Activated CD8-positive, alpha-beta T cell treated with anti-CD3 and anti-CD28 coated beads, Interleukin-2, amount 10 ng/mL, durations not matched to agents 7 days and 5 days (primary cell): ENCODE data around the gene SLC17A9. TPM values are rescaled to one million over a fixed set of nuclear protein-coding genes. Genes with fewer than 3 reads are reported as not detected.

Experiments
- ATAC-seq: fragments of 150-1000 bp; cut with Tn5 transposase; one replicate; pipeline ENCODE4 v1.10.0; 2021; ENCODE audit warnings: moderate library complexity
- CTCF ChIA-PET: fragments of 350-600 bp; sonication (Branson Sonifier 250); formaldehyde crosslinking; loops from one replicate; lab custom pipeline; 2021; ENCODE audit warnings: antibody characterized with exemption; lab: Charles Lee
- POLR2A ChIA-PET: fragments of 350-600 bp; sonication (Branson Sonifier 250); formaldehyde crosslinking; loops from one replicate; lab custom pipeline; 2021; ENCODE audit warnings: antibody characterized with exemption; lab: Charles Lee
- DNase-seq: peaks from one replicate; pipeline ENCODE4 v3.0.0-alpha.2; 2020
- H3K27ac Mint-ChIP-seq: one replicate; pipeline ENCODE4 v1.8.0; 2021; ENCODE audit warnings: mild to moderate bottlenecking, mixed read lengths
- H3K27me3 Mint-ChIP-seq: one replicate; pipeline ENCODE4 v1.8.0; 2021; ENCODE audit warnings: low read depth, mixed read lengths
- H3K36me3 Mint-ChIP-seq: one replicate; pipeline ENCODE4 v1.8.0; 2021; ENCODE audit warnings: low read depth, mixed read lengths
- H3K4me1 Mint-ChIP-seq: one replicate; pipeline ENCODE4 v1.8.0; 2021; ENCODE audit warnings: low read depth, mixed read lengths
- H3K4me3 Mint-ChIP-seq: one replicate; pipeline ENCODE4 v1.8.0; 2021; ENCODE audit warnings: mild to moderate bottlenecking, mixed read lengths
- H3K9me3 Mint-ChIP-seq: one replicate; pipeline ENCODE4 v1.8.0; 2022; ENCODE audit warnings: mixed read lengths; ENCODE audit not compliant: insufficient read depth
- total RNA-seq, 2 experiments: library from RNA; stranded (reverse); gene quantifications; one replicate each; pipeline ENCODE4 v1.2.3, GENCODE V29; 2021

Gene SLC17A9
- total RNA-seq, 2 experiments from 2014 or later: 57.8 to 69.7 TPM

- H3K36me3 Mint-ChIP-seq: peaks cover 68% of the 10 kb centered on the region
- no peak overlapping the region for H3K4me3 Mint-ChIP-seq
Measured at GRCh38 chr20:62949153-62949821, 3.2 kb upstream of the SLC17A9 start.

GRCh38 chr20:62949962-62950361 is 2.5 kb upstream of the SLC17A9 start:
- Mint-ChIP-seq H3K4me1 (peaks cover 35% of the 10 kb centered on the region), H3K36me3 (peaks cover 63% of the 10 kb centered on the region), H3K27ac (no peak overlapping the region), H3K9me3 (peaks cover 3% of the 10 kb centered on the region), H3K27me3 (no peaks in the 10 kb centered on the region), H3K4me3 (no peak overlapping the region)
- ChIA-PET CTCF (interaction anchor here (1.1 to 1.6 kb wide), 4 partner anchors 11 to 32 kb away, joined by 3 to 5 read pairs (median 4); no protein-coding TSS in a partner anchor), POLR2A (interaction anchor here (0.6 to 1.1 kb wide), 3 partner anchors 12 to 24 kb away, joined by 3 to 4 read pairs (median 3); partner anchors contain the start of gene GID8)
- ATAC-seq (no peak), DNase-seq (no peak)

More at GRCh38 chr20:62949153-62949821, 3.2 kb upstream of the SLC17A9 start:
- no peak for DNase-seq
- no peaks in the 10 kb centered on the region for H3K27me3 Mint-ChIP-seq
- POLR2A ChIA-PET: interaction anchor here (0.6 to 1.3 kb wide), 5 partner anchors 12 to 24 kb away, joined by 3 to 6 read pairs (median 3); partner anchors contain the start of gene GID8
- peaks cover 29% of the 10 kb centered on the region for H3K4me1 Mint-ChIP-seq
- ATAC-seq: no peak
- H3K27ac Mint-ChIP-seq: no peak overlapping the region
- CTCF ChIA-PET: interaction anchor here (1.1 to 1.9 kb wide), 5 partner anchors 14 to 141 kb away, joined by 3 to 6 read pairs (median 3); no protein-coding TSS in a partner anchor
- peaks cover 3% of the 10 kb centered on the region for H3K9me3 Mint-ChIP-seq

GRCh38 chr20:62950741-62951140 is 1.8 kb upstream of the SLC17A9 start:
- no peak for DNase-seq
- POLR2A ChIA-PET: no interaction called here
- Mint-ChIP-seq H3K9me3 (peaks cover 3% of the 10 kb centered on the region), H3K27ac (no peak overlapping the region), H3K4me1 (peaks cover 39% of the 10 kb centered on the region), H3K36me3 (peaks cover 55% of the 10 kb centered on the region), H3K4me3 (no peak overlapping the region), H3K27me3 (no peaks in the 10 kb centered on the region)
- CTCF ChIA-PET: interaction anchor here (1.6 kb wide), 1 partner anchor 12 kb away, joined by 4 read pairs; no protein-coding TSS in a partner anchor
- ATAC-seq: no peak

GRCh38 chr20:62951143-62951895 is 1.2 kb upstream of the SLC17A9 start:
- CTCF ChIA-PET: interaction anchor here (1.6 kb wide), 1 partner anchor 13 kb away, joined by 4 read pairs; no protein-coding TSS in a partner anchor
- H3K4me1 Mint-ChIP-seq: peaks cover 39% of the 10 kb centered on the region
- POLR2A ChIA-PET: interaction anchor here (0.9 kb wide), 1 partner anchor 13 kb away, joined by 4 read pairs; the partner anchor contains the start of gene GID8
- peaks cover 3% of the 10 kb centered on the region for H3K9me3 Mint-ChIP-seq
- no peaks in the 10 kb centered on the region for H3K27me3 Mint-ChIP-seq
- DNase-seq (no peak), ATAC-seq (no peak)
- peaks cover 53% of the 10 kb centered on the region for H3K36me3 Mint-ChIP-seq
- peak overlapping the region; percentile 82 for H3K4me3 Mint-ChIP-seq
- H3K27ac Mint-ChIP-seq: peak overlapping the region; percentile 84

GRCh38 chr20:62951896-62952372 is 575 bp upstream of the SLC17A9 start:
- Mint-ChIP-seq H3K27me3 (no peaks in the 10 kb centered on the region), H3K36me3 (peaks cover 50% of the 10 kb centered on the region), H3K27ac (peak overlapping the region; percentile 94), H3K9me3 (peaks cover 3% of the 10 kb centered on the region), H3K4me3 (peak overlapping the region; percentile 82), H3K4me1 (peaks cover 44% of the 10 kb centered on the region)
- DNase-seq (no peak), ATAC-seq (no peak)
- POLR2A ChIA-PET: interaction anchor here (0.9 kb wide), 1 partner anchor 13 kb away, joined by 4 read pairs; the partner anchor contains the start of gene GID8
- CTCF ChIA-PET: no interaction called here

GRCh38 chr20:62952968-62953838 is 694 bp downstream of the SLC17A9 start:
- peak; percentile 38 for DNase-seq
- ATAC-seq: no peak
- H3K9me3 Mint-ChIP-seq: peaks cover 3% of the 10 kb centered on the region
- POLR2A ChIA-PET: interaction anchor here (0.6 to 3.1 kb wide), 7 partner anchors 15 to 35 kb away, joined by 3 to 25 read pairs (median 4); partner anchors contain the start of genes DIDO1 and GID8
- CTCF ChIA-PET: interaction anchor here (1.0 to 2.4 kb wide), 13 partner anchors 8 to 145 kb away, joined by 3 to 15 read pairs (median 7); partner anchors contain the start of gene GID8
- no peaks in the 10 kb centered on the region for H3K27me3 Mint-ChIP-seq
- peak overlapping the region; percentile 94 for H3K27ac Mint-ChIP-seq
- peaks cover 48% of the 10 kb centered on the region for H3K4me1 Mint-ChIP-seq
- peaks cover 47% of the 10 kb centered on the region for H3K36me3 Mint-ChIP-seq
- H3K4me3 Mint-ChIP-seq: peak overlapping the region; percentile 82

GRCh38 chr20:62953839-62954703 is 1.6 kb downstream of the SLC17A9 start:
- peak; percentile 89 for ATAC-seq
- Mint-ChIP-seq H3K27ac (peak overlapping the region; percentile 94), H3K9me3 (no peaks in the 10 kb centered on the region), H3K27me3 (no peaks in the 10 kb centered on the region), H3K36me3 (peaks cover 38% of the 10 kb centered on the region), H3K4me1 (peaks cover 50% of the 10 kb centered on the region), H3K4me3 (peak overlapping the region; percentile 82)
- peak; percentile 93 for DNase-seq
- CTCF ChIA-PET: interaction anchor here (1.0 to 2.4 kb wide), 14 partner anchors 9 to 146 kb away, joined by 3 to 15 read pairs (median 7); partner anchors contain the start of gene GID8
- POLR2A ChIA-PET: interaction anchor here (0.6 to 3.1 kb wide), 8 partner anchors 16 to 69 kb away, joined by 3 to 25 read pairs (median 4); partner anchors contain the start of genes DIDO1 and GID8

GRCh38 chr20:62955519-62956386 is 3.2 kb downstream of the SLC17A9 start:
- DNase-seq: no peak
- H3K9me3 Mint-ChIP-seq: no peaks in the 10 kb centered on the region
- no peaks in the 10 kb centered on the region for H3K27me3 Mint-ChIP-seq
- H3K4me3 Mint-ChIP-seq: no peak overlapping the region
- ChIA-PET POLR2A (interaction anchor here (0.9 to 3.1 kb wide), 3 partner anchors 12 to 30 kb away, joined by 3 to 15 read pairs (median 4); partner anchors contain the start of genes DIDO1 and GID8), CTCF (interaction anchor here (0.8 to 2.2 kb wide), 3 partner anchors 24 to 35 kb away, joined by 3 to 6 read pairs (median 5); no protein-coding TSS in a partner anchor)
- H3K27ac Mint-ChIP-seq: no peak overlapping the region
- H3K36me3 Mint-ChIP-seq: peaks cover 27% of the 10 kb centered on the region
- peaks cover 56% of the 10 kb centered on the region for H3K4me1 Mint-ChIP-seq
- no peak for ATAC-seq
